DOHH2 (cell line): ENCODE results near the gene SH3PXD2A.

ENCODE experiments used
- H3F3A ChIP-seq: fragments of 200-600 bp; sonication (generic), shearing (Covaris generic); 2 replicates; pipeline ENCODE4 v1.6.0; 2016; ENCODE audit warnings: antibody characterized with exemption, mild to moderate bottlenecking; ENCODE audit not compliant: control insufficient read depth, insufficient read depth
- H3K27ac ChIP-seq: fragments of 200-600 bp; sonication (generic); 2 replicates; pipeline ENCODE4 v1.5.1; 2014; ENCODE audit warnings: low read depth, mild to moderate bottlenecking, low read length, moderate library complexity
- H3K27me3 ChIP-seq: fragments of 200-600 bp; sonication (generic); 2 replicates; pipeline ENCODE4 v1.6.1; 2014; ENCODE audit warnings: mild to moderate bottlenecking, low read length, mixed read lengths; ENCODE audit not compliant: control insufficient read depth
- H3K36me3 ChIP-seq: fragments of 200-600 bp; sonication (generic); 2 replicates; pipeline ENCODE4 v1.6.1; 2014; ENCODE audit warnings: mild to moderate bottlenecking, low read length, moderate library complexity, mixed read lengths; ENCODE audit not compliant: control insufficient read depth
- H3K4me1 ChIP-seq: fragments of 200-600 bp; sonication (generic); 2 replicates; pipeline ENCODE4 v1.6.1; 2014; ENCODE audit warnings: mild to moderate bottlenecking, low read length, mixed read lengths; ENCODE audit not compliant: control insufficient read depth
- H3K4me2 ChIP-seq: fragments of 200-600 bp; sonication (generic); 2 replicates; pipeline ENCODE4 v1.6.0; 2014; ENCODE audit warnings: mild to moderate bottlenecking, low read length, moderate library complexity
- H3K4me3 ChIP-seq: fragments of 200-600 bp; sonication (generic); 2 replicates; pipeline ENCODE4 v1.5.1; 2014; ENCODE audit warnings: mild to moderate bottlenecking, low read length, mixed read lengths
- H3K79me2 ChIP-seq: fragments of 200-600 bp; sonication (generic); 2 replicates; pipeline ENCODE4 v1.6.1; 2014; ENCODE audit warnings: mild to moderate bottlenecking, low read length, mixed read lengths; ENCODE audit not compliant: control insufficient read depth
- H3K9me2 ChIP-seq: fragments of 200-600 bp; sonication (generic); replicated peaks from 2 replicates; pipeline ENCODE4 v1.6.1; 2014; ENCODE audit warnings: mild to moderate bottlenecking, low read length, mixed read lengths; ENCODE audit not compliant: control insufficient read depth
- H3K9me3 ChIP-seq: fragments of 200-600 bp; sonication (generic); 2 replicates; pipeline ENCODE4 v1.6.1; 2014; ENCODE audit warnings: antibody characterized with exemption, low read length, mixed read lengths; ENCODE audit not compliant: control insufficient read depth, insufficient read depth
- H4K20me1 ChIP-seq: fragments of 200-600 bp; sonication (generic); 2 replicates; pipeline ENCODE4 v1.6.0; 2014; ENCODE audit warnings: low read depth, mild to moderate bottlenecking, antibody characterized with exemption, low read length, moderate library complexity; ENCODE audit not compliant: control insufficient read depth, insufficient read depth
- EZH2phosphoT487 ChIP-seq: fragments of 200-600 bp; sonication (generic); IDR thresholded peaks from 2 replicates; pipeline ENCODE4 v1.6.1; 2017; ENCODE audit warnings: borderline replicate concordance, mild to moderate bottlenecking, antibody characterized with exemption, low read length, moderate library complexity, mixed read lengths
- TF ChIP-seq, protein P1 (sequence below): fragments of 200-600 bp; sonication (generic); IDR thresholded peaks from one replicate; pipeline ENCODE4 v1.5.1; 2014; ENCODE audit warnings: antibody characterized with exemption, mild to moderate bottlenecking, low read depth, low read length; ENCODE audit not compliant: poor library complexity, severe bottlenecking

The SH3PXD2A gene

DNA sequence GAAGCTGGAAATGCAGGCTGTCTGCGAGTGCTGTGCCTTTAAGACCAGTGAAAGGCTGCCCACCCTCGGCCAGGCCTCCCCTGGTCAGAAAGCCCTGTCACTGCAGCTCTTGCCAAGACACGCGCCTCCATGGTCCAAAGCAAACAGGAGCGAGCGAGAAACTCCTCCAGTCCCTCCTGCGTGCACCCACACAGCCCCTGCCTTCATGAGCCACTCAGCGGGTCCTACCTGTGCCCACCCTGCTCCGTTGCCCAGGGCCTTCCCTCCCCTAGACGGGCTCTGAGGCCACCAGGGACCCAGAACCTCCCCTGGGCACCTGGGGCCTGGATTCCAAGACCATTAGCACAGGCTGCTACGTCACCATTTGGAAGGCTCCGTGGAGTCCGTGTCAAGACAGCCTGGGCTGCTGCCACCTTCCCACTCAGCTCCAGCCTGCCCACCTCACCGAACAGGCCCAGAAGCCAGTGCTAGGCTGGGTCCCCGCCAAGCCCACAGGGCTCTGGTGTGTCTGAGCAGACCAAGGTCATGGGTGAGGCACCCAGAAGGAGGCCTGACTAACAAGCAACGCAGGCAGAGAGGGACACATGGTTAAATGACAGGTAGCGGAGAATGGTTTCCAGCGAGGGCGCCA, 217.3 kb downstream of the SH3PXD2A start:
- TF ChIP-seq, protein P1, sequence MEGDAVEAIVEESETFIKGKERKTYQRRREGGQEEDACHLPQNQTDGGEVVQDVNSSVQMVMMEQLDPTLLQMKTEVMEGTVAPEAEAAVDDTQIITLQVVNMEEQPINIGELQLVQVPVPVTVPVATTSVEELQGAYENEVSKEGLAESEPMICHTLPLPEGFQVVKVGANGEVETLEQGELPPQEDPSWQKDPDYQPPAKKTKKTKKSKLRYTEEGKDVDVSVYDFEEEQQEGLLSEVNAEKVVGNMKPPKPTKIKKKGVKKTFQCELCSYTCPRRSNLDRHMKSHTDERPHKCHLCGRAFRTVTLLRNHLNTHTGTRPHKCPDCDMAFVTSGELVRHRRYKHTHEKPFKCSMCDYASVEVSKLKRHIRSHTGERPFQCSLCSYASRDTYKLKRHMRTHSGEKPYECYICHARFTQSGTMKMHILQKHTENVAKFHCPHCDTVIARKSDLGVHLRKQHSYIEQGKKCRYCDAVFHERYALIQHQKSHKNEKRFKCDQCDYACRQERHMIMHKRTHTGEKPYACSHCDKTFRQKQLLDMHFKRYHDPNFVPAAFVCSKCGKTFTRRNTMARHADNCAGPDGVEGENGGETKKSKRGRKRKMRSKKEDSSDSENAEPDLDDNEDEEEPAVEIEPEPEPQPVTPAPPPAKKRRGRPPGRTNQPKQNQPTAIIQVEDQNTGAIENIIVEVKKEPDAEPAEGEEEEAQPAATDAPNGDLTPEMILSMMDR, result no peak
- TF ChIP-seq EZH2phosphoT487, result no peak
- H3K36me3 ChIP-seq, result no peaks in the 10 kb centered on the region
- H3F3A ChIP-seq, result no peaks in the 10 kb centered on the region
- no peaks in the 10 kb centered on the region for H3K4me1 ChIP-seq
- no peaks in the 10 kb centered on the region for H3K27me3 ChIP-seq
- H3K9me2 ChIP-seq, result no peaks in the 10 kb centered on the region
- H3K4me2 ChIP-seq, result no peak overlapping the region
- H3K27ac ChIP-seq, result no peak overlapping the region
- no peak overlapping the region for H3K4me3 ChIP-seq
- no peaks in the 10 kb centered on the region for H3K9me3 ChIP-seq
- no peaks in the 10 kb centered on the region for H4K20me1 ChIP-seq
- no peaks in the 10 kb centered on the region for H3K79me2 ChIP-seq

DNA sequence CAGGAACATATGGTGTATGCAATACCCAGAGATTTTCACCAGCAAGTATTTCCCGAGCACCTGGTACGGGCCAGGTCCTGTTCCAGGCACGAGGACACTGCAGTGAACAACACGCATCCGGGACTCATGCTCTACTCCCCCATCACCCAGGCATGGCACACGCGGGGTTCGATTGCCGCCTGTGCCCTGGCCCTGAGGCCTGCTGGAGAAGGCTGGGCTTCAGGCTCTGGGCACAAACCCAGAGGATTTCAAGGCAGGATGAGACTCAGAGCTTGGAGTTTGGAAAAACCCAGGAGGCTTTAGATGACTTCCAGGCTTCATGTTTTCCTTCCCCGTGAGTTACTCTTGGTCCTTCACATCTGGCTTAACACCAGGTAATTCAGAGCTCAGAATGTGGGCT, 218.4 kb downstream of the SH3PXD2A start:
- Histone ChIP-seq H3K9me3 (no peaks in the 10 kb centered on the region), H3K27me3 (no peaks in the 10 kb centered on the region), H3K4me1 (no peaks in the 10 kb centered on the region), H3K9me2 (no peaks in the 10 kb centered on the region), H3K36me3 (no peaks in the 10 kb centered on the region), H3K4me3 (no peak overlapping the region), H4K20me1 (no peaks in the 10 kb centered on the region), H3F3A (no peaks in the 10 kb centered on the region), H3K4me2 (no peak overlapping the region), H3K79me2 (no peaks in the 10 kb centered on the region), H3K27ac (no peak overlapping the region)
- no peak for TF ChIP-seq EZH2phosphoT487
- TF ChIP-seq, protein P1, result no peak

DNA sequence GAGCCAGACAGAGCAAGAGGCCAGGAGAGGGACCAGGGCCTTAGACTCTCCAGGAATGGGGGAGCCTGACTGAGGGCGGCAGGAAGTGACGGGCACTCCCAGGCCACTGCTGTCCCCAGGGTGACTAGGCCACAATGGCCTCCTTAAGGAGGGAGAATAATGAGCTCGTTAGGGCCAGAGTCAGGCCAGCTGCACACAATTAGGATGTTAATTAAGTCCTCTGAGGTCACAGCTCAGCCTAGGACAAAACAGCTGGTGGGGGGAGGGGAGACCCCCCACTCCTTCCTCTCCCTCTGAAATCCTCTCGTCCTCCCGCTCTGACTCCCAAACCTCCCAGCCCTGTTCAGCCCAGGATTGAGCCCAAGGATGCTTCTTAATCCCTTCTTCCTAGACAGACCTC, 218.9 kb downstream of the SH3PXD2A start:
- Histone ChIP-seq H3K4me3 (no peak overlapping the region), H3K79me2 (no peaks in the 10 kb centered on the region), H3K36me3 (no peaks in the 10 kb centered on the region), H3K9me2 (no peaks in the 10 kb centered on the region), H3K4me2 (no peak overlapping the region), H3K27me3 (no peaks in the 10 kb centered on the region), H3K4me1 (no peaks in the 10 kb centered on the region), H4K20me1 (no peaks in the 10 kb centered on the region), H3K9me3 (no peaks in the 10 kb centered on the region), H3K27ac (no peak overlapping the region), H3F3A (no peaks in the 10 kb centered on the region)
- TF ChIP-seq EZH2phosphoT487, result no peak
- TF ChIP-seq, protein P1, result no peak
